Measurements from ENCODE around the gene SCCPDH. TPM values are rescaled to one million over a fixed set of nuclear protein-coding genes. Genes with fewer than 3 reads are reported as not detected.

The SCCPDH gene
- total and polyA plus RNA-seq, 2 of the 13 experiments (the other 11 are each of a cell fraction or from before 2014, with no cell fraction given): 36.7 to 62.3 TPM

DNA sequence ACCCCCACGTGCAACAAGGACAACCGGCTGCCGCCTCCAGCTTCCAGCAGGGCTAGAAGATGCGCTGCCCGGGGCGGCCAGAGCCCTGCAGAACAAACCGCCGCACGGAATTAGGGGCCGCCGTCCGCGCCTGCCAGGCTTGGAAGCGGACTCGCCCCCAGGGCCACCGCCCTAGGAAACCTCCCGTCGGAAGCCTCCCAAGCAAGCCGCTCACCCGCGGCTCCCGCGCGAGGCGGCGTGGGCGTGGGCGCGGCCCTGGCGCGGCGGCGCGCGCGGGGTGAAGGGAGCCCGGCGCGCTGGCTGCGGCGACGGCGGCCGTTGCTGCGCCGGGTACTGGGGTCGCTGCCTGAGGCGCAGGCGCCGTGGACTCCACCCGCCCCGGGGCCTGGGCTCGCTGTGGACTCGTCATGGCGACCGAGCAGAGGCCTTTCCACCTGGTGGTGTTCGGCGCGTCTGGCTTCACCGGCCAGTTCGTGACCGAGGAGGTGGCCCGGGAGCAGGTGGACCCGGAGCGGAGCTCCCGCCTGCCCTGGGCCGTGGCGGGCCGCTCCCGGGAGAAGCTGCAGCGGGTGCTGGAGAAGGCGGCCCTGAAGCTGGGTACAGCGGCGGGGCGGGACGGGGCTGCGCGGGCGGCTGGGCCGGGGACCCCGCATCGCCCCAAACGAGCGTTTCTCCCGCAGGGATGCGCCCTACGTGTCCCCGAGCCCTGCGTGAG is at the start of gene SCCPDH (continued):
- TF ChIP-seq, protein P1, sequence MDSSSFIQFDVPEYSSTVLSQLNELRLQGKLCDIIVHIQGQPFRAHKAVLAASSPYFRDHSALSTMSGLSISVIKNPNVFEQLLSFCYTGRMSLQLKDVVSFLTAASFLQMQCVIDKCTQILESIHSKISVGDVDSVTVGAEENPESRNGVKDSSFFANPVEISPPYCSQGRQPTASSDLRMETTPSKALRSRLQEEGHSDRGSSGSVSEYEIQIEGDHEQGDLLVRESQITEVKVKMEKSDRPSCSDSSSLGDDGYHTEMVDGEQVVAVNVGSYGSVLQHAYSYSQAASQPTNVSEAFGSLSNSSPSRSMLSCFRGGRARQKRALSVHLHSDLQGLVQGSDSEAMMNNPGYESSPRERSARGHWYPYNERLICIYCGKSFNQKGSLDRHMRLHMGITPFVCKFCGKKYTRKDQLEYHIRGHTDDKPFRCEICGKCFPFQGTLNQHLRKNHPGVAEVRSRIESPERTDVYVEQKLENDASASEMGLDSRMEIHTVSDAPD (CRISPR knock-in tag; IDR thresholded peaks at IDR 0.05): peak; percentile 61; the same call in 1 of the 2 replicates
- TF ChIP-seq KDM5A (IDR thresholded peaks at IDR 0.05; ENCODE audit: borderline replicate concordance, low read length) (0 out of 2 replicates have a peak, but pooled peaks have one; percentile 14), HMG20A (CRISPR knock-in tag; IDR thresholded peaks at IDR 0.05; ENCODE audit: borderline replicate concordance) (no peak), ZNF670 (CRISPR knock-in tag; IDR thresholded peaks at IDR 0.05; ENCODE audit: borderline replicate concordance) (no peak), ZMYM4 (CRISPR knock-in tag; IDR thresholded peaks at IDR 0.05) (no peak), BHLHE40 (IDR thresholded peaks at IDR 0.05; ENCODE audit: low read length) (no peak; the same call in 1 of the 2 replicates), ARNT2 (CRISPR knock-in tag; IDR thresholded peaks at IDR 0.05; ENCODE audit: low read depth) (peak; percentile 26), JUN (CRISPR knock-in tag; IDR thresholded peaks at IDR 0.05) (no peak), XBP1 (CRISPR knock-in tag; IDR thresholded peaks at IDR 0.05) (no peak), RBFOX2 (IDR thresholded peaks at IDR 0.05; ENCODE audit: low read depth, low read length) (peak; percentile 89), GATA4 (IDR thresholded peaks at IDR 0.05; ENCODE audit: borderline replicate concordance, low read depth) (peak; percentile 37; the same call in 1 of the 2 replicates), KDM2A (CRISPR knock-in tag; IDR thresholded peaks at IDR 0.05; ENCODE audit: borderline replicate concordance, low read depth) (peak; percentile 82; the same call in 1 of the 2 replicates), GTF2F1 (IDR thresholded peaks at IDR 0.05; ENCODE audit: low read length) (no peak), ZMAT3 (CRISPR knock-in tag; conservative IDR thresholded peaks at IDR 0.05) (no peak; the same call in 1 of the 2 replicates), TEAD3 (CRISPR knock-in tag; optimal IDR thresholded peaks at IDR 0.05; ENCODE audit: borderline replicate concordance) (no peak), NCOA2 (CRISPR knock-in tag; IDR thresholded peaks at IDR 0.05) (no peak)
- TF ChIP-seq, protein P2, sequence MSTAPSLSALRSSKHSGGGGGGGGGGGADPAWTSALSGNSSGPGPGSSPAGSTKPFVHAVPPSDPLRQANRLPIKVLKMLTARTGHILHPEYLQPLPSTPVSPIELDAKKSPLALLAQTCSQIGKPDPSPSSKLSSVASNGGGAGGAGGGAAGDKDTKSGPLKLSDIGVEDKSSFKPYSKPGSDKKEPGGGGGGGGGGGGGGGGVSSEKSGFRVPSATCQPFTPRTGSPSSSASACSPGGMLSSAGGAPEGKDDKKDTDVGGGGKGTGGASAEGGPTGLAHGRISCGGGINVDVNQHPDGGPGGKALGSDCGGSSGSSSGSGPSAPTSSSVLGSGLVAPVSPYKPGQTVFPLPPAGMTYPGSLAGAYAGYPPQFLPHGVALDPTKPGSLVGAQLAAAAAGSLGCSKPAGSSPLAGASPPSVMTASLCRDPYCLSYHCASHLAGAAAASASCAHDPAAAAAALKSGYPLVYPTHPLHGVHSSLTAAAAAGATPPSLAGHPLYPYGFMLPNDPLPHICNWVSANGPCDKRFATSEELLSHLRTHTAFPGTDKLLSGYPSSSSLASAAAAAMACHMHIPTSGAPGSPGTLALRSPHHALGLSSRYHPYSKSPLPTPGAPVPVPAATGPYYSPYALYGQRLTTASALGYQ (CRISPR knock-in tag; IDR thresholded peaks at IDR 0.05): no peak
- TF ChIP-seq, protein P3, sequence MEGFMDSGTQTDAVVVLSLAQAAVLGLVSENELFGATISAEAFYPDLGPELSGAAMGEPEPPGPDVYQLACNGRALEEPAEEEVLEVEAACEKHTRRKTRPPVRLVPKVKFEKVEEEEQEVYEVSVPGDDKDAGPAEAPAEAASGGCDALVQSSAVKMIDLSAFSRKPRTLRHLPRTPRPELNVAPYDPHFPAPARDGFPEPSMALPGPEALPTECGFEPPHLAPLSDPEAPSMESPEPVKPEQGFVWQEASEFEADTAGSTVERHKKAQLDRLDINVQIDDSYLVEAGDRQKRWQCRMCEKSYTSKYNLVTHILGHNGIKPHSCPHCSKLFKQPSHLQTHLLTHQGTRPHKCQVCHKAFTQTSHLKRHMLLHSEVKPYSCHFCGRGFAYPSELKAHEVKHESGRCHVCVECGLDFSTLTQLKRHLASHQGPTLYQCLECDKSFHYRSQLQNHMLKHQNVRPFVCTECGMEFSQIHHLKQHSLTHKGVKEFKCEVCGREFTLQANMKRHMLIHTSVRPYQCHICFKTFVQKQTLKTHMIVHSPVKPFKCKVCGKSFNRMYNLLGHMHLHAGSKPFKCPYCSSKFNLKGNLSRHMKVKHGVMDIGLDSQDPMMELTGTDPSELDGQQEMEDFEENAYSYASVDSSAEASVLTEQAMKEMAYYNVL (CRISPR knock-in tag; IDR thresholded peaks at IDR 0.05; ENCODE audit: borderline replicate concordance): 0 out of 2 replicates have a peak, but pooled peaks have one; percentile 32
- TF ChIP-seq, protein P4, sequence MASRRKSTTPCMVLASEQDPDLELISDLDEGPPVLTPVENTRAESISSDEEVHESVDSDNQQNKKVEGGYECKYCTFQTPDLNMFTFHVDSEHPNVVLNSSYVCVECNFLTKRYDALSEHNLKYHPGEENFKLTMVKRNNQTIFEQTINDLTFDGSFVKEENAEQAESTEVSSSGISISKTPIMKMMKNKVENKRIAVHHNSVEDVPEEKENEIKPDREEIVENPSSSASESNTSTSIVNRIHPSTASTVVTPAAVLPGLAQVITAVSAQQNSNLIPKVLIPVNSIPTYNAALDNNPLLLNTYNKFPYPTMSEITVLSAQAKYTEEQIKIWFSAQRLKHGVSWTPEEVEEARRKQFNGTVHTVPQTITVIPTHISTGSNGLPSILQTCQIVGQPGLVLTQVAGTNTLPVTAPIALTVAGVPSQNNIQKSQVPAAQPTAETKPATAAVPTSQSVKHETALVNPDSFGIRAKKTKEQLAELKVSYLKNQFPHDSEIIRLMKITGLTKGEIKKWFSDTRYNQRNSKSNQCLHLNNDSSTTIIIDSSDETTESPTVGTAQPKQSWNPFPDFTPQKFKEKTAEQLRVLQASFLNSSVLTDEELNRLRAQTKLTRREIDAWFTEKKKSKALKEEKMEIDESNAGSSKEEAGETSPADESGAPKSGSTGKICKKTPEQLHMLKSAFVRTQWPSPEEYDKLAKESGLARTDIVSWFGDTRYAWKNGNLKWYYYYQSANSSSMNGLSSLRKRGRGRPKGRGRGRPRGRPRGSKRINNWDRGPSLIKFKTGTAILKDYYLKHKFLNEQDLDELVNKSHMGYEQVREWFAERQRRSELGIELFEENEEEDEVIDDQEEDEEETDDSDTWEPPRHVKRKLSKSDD (CRISPR knock-in tag; IDR thresholded peaks at IDR 0.05; ENCODE audit: low read depth): no peak
- TF ChIP-seq, protein P5, sequence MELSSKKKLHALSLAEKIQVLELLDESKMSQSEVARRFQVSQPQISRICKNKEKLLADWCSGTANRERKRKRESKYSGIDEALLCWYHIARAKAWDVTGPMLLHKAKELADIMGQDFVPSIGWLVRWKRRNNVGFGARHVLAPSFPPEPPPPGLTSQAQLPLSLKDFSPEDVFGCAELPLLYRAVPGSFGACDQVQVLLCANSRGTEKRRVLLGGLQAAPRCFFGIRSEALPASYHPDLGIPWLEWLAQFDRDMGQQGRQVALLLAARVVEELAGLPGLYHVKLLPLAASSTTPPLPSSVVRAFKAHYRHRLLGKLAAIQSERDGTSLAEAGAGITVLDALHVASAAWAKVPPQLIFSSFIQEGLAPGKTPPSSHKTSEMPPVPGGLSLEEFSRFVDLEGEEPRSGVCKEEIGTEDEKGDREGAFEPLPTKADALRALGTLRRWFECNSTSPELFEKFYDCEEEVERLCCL (CRISPR knock-in tag; IDR thresholded peaks at IDR 0.05; ENCODE audit: borderline replicate concordance): peak; percentile 89; the same call in 1 of the 2 replicates

Measured in HepG2 (cell line).